Measurements from ENCODE around the gene SLCO4A1.

The SLCO4A1 gene

DNA sequence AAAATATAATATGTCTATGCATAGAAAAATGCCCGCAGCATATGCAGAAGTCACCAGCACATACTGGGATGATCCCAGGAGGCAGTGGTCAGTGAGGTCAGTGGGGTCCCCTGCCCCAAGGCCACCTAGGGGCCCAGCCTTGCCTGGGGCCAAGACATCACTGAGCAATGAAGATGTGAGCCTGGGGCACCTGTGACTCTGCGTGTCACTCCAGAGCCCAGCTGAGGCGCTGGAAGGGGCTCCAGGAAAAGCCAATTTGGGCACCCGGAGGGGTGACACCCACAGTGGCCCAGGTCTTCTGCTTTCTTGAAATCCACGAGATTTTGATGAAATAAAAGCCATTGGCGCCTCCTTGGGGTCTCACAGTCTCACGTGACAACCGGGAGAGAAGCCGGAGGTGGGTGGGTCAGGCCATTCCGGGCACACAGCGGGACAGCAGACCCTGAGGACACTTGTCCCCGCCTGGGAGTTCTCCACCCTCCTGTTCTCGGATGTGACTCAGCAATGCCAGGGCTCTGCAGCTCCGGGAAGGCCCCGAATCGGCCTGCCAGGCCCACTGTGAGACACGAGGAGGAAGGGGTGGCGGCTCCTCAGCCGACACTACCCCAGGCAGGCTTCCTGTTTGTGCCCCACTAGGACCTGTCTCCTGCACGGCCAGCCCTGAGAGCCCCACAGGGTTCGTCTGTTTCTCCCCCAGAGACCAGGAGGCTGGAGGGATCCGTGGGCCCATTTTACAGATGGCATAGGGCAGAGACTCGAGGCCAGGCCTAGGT lies 24.4 kb upstream of the SLCO4A1 start:
- TF ChIP-seq, protein P1, sequence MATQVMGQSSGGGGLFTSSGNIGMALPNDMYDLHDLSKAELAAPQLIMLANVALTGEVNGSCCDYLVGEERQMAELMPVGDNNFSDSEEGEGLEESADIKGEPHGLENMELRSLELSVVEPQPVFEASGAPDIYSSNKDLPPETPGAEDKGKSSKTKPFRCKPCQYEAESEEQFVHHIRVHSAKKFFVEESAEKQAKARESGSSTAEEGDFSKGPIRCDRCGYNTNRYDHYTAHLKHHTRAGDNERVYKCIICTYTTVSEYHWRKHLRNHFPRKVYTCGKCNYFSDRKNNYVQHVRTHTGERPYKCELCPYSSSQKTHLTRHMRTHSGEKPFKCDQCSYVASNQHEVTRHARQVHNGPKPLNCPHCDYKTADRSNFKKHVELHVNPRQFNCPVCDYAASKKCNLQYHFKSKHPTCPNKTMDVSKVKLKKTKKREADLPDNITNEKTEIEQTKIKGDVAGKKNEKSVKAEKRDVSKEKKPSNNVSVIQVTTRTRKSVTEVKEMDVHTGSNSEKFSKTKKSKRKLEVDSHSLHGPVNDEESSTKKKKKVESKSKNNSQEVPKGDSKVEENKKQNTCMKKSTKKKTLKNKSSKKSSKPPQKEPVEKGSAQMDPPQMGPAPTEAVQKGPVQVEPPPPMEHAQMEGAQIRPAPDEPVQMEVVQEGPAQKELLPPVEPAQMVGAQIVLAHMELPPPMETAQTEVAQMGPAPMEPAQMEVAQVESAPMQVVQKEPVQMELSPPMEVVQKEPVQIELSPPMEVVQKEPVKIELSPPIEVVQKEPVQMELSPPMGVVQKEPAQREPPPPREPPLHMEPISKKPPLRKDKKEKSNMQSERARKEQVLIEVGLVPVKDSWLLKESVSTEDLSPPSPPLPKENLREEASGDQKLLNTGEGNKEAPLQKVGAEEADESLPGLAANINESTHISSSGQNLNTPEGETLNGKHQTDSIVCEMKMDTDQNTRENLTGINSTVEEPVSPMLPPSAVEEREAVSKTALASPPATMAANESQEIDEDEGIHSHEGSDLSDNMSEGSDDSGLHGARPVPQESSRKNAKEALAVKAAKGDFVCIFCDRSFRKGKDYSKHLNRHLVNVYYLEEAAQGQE (IDR thresholded peaks at IDR 0.05; ENCODE audit: insufficient read depth in 1 of 2, low read depth in 2 of 2, low read length in 2 of 2): no peak
- TF ChIP-seq POLR2AphosphoS5 (IDR thresholded peaks at IDR 0.05; ENCODE audit: low read depth, low read length) (no peak), TAF1 (IDR thresholded peaks at IDR 0.05; ENCODE audit: borderline replicate concordance, insufficient read depth, low read length) (no peak), FOXP2 (optimal IDR thresholded peaks at IDR 0.05; ENCODE audit: borderline replicate concordance, extremely low read depth, extremely low read length, insufficient read depth) (no peak), SIN3A (IDR thresholded peaks at IDR 0.05; ENCODE audit: borderline replicate concordance, insufficient read depth, low read length) (no peak)

DNA sequence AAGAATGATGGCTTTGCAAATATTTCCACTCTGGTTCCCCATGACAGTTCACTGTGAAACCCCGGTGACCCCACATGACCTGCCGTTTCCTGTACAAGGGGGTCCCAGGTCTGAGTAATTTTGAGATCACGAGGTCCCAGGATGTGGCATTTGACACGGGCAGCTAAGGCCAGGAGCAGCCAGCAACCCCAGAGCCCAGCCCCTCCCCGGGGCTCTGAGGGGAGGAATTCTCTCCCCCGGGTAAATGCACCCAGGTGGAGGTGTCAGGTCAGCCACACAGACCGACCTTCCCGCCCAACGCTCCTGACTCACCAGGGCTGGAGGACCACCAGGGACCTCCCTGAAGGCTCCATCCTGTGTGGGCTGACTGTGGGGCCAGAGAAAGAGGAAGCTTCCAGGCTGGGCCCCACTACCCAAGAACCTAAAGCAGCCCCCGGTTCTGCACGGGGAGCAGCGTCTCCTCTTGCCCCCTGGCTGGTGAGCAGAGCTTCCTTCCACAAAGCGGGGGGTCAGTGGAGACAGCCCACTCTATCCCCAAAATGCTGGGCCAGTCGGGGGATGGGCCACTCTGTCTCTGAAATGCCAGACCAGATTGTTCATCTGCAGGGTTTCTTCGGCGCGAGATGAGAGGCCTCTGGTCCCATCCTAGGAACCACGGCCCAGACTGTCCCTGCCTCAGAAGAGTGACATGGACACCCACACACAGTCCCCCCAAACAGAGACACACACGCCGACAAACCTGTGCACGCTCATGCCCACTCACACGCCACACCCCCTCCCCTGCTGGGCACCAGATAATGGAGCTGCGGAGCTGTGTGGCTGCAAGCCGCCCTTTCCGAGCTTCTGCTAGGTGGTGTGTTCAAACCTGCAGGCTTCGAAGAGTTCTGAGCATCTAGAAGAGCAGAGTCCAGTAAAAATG lies 23.4 kb upstream of the SLCO4A1 start:
- TF ChIP-seq POLR2AphosphoS5 (IDR thresholded peaks at IDR 0.05; ENCODE audit: low read depth, low read length) (no peak), TAF1 (IDR thresholded peaks at IDR 0.05; ENCODE audit: borderline replicate concordance, insufficient read depth, low read length) (no peak), FOXP2 (optimal IDR thresholded peaks at IDR 0.05; ENCODE audit: borderline replicate concordance, extremely low read depth, extremely low read length, insufficient read depth) (no peak), SIN3A (IDR thresholded peaks at IDR 0.05; ENCODE audit: borderline replicate concordance, insufficient read depth, low read length) (no peak)
- TF ChIP-seq, protein P1 (IDR thresholded peaks at IDR 0.05; ENCODE audit: insufficient read depth in 1 of 2, low read depth in 2 of 2, low read length in 2 of 2): no peak

DNA sequence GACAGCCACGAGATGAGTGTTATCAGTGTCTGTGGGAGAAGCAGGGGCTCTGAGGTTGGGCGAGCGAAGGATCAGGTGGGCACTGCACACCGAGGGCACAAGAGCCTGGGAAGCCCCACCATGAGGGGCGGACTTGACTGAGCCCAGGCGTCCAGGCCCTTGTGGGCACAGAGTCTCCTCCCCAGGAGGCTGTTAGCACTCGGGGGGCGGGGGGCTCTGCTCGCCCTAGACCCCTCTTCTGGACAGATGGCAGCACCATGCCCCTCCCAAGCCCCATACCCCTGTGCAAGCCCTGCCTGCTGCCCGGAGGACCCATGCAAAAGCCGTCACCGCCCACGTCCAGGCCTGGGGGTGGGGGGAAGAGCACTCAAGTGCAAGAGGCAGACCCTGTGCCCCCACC lies 21.7 kb upstream of the SLCO4A1 start:
- TF ChIP-seq POLR2AphosphoS5 (IDR thresholded peaks at IDR 0.05; ENCODE audit: low read depth, low read length) (no peak), TAF1 (IDR thresholded peaks at IDR 0.05; ENCODE audit: borderline replicate concordance, insufficient read depth, low read length) (no peak), FOXP2 (optimal IDR thresholded peaks at IDR 0.05; ENCODE audit: borderline replicate concordance, extremely low read depth, extremely low read length, insufficient read depth) (no peak), SIN3A (IDR thresholded peaks at IDR 0.05; ENCODE audit: borderline replicate concordance, insufficient read depth, low read length) (no peak)
- TF ChIP-seq, protein P1 (IDR thresholded peaks at IDR 0.05; ENCODE audit: insufficient read depth in 1 of 2, low read depth in 2 of 2, low read length in 2 of 2): no peak

- TF ChIP-seq POLR2AphosphoS5 (IDR thresholded peaks at IDR 0.05; ENCODE audit: low read depth, low read length) (no peak), SIN3A (IDR thresholded peaks at IDR 0.05; ENCODE audit: borderline replicate concordance, insufficient read depth, low read length) (no peak), FOXP2 (optimal IDR thresholded peaks at IDR 0.05; ENCODE audit: borderline replicate concordance, extremely low read depth, extremely low read length, insufficient read depth) (no peak), TAF1 (IDR thresholded peaks at IDR 0.05; ENCODE audit: borderline replicate concordance, insufficient read depth, low read length) (no peak)
- TF ChIP-seq, protein P1 (IDR thresholded peaks at IDR 0.05; ENCODE audit: insufficient read depth in 1 of 2, low read depth in 2 of 2, low read length in 2 of 2): no peak
These were observed 20.8 kb upstream of the SLCO4A1 start for GRCh38 chr20:62621251-62622110.
